Measurements from ENCODE around the gene SIK3.

- TF ChIP-seq CTCF (IDR thresholded peaks at IDR 0.05) (no peak), POLR2A (IDR thresholded peaks at IDR 0.05) (no peak)
These were observed 242.8 kb downstream of the SIK3 start for GRCh38 chr11:116855413-116855812.

All from adrenal gland (tissue), 5 donors.